Measurements from ENCODE around the gene RECQL5.

GRCh38 chr17:75630071-75630917 is 36.7 kb downstream of the RECQL5 start:
- TF ChIP-seq EP300 (IDR thresholded peaks at IDR 0.05) = no peak
- no peak for TF ChIP-seq POLR2A (IDR thresholded peaks at IDR 0.05; ENCODE audit: low read depth)

All from esophagus muscularis mucosa (tissue), 2 donors.